ENCODE results near the gene TENT5C. TPM values are rescaled to one million over a fixed set of nuclear protein-coding genes. Genes with fewer than 3 reads are reported as not detected.

TENT5C gene
- total RNA-seq, 2 donors from 2014 or later, result 16.3 to 21.6 TPM

DNA sequence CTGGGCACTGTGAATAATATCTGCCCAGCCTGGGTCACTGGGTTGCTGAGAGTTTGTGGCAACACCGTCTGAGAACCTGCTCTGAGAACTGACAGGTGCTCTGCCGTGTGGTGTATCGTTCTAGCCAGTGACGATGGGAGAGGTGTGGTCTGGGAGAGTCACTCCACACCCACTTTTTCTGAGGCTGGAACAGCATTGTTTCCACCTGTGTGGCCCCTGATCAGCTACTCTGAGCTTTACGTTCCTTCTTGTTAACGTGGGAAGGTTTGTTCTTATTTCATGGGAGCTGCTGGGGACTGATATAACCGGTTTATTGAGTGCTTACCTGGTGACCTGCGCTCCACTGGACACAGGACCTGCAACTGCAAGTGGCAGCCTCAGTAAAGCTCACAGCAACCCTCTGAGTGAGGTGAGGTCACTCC, 34.8 kb upstream of the TENT5C start:
- intact Hi-C loops (cut with DNase I), result no loop called here
- no peak for DNase-seq
- ATAC-seq, result no peak

DNA sequence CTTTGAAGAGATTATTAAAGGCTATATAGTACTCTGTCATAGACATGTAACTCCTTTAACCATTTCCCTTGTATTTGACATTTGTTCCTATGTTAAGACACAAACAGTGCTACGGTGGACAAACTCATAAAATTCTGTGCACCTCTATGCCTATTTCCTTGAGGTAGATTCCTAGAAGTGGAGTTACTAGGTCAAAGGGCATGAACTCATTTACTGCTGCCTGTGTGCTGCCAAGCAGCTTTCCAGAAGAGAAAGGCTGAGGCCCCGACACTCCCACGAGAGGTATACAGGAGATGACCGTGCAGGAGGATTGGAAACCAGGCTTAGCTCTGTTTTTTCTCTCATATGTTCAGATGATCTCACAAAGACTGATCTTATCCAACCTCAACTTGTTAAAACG, 34.4 kb upstream of the TENT5C start:
- intact Hi-C loops (cut with DNase I), result no loop called here
- ATAC-seq (no peak), DNase-seq (no peak)

DNA sequence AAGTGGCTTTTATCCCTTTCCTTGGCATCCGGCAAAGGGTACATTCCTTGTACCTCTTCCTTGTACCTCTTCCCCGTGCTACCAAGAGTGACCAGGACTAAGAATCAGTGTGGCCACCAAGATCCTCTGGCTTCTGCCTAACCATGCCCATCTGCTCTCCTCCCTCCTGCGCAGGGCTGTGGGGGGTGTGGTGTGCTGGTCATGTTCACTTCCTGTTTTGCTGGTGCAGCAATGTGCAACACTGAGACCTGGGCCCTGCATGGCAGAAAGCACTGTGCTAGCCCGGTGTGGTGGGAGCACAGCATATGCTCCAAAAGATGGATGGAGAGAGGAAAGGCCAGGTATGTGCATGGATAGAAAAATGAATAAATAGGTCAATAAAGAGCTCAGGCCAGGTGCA, 33.3 kb upstream of the TENT5C start:
- ATAC-seq, result no peak
- intact Hi-C loops (cut with DNase I), result no loop called here
- no peak for DNase-seq

DNA sequence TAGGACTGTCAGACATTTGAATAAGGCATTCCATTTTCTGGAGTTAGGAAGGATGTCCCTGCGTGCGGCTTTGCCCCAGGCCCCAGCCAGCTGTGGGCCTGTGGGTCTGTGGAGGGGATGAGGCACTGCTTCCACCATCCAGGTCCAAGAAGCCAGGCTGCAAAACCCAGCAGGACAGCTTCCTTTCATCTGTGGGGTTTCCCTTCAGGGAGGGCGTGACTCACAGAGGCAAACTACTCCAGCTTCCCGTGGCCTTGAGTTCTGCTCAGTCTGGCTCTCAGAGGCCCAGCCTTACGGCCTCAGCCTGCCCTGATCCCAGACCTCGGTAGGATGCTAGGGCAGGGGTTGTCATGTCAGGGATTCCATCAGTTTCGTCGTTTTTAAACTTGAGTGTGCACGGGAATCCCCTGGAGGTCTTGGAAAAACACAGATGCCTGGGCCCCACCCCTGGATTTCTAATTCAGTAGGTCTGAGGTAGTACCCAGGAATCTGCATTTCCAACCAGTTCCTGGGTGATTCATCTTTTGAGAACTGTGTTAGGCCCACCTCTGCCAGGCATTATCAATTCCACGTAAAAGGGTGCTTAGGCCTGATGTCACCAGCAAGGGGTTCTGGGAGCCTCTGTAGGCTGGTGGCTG, 32.3 kb upstream of the TENT5C start:
- DNase-seq (no peak), ATAC-seq (no peak)
- intact Hi-C loops (cut with DNase I), result no loop called here

DNA sequence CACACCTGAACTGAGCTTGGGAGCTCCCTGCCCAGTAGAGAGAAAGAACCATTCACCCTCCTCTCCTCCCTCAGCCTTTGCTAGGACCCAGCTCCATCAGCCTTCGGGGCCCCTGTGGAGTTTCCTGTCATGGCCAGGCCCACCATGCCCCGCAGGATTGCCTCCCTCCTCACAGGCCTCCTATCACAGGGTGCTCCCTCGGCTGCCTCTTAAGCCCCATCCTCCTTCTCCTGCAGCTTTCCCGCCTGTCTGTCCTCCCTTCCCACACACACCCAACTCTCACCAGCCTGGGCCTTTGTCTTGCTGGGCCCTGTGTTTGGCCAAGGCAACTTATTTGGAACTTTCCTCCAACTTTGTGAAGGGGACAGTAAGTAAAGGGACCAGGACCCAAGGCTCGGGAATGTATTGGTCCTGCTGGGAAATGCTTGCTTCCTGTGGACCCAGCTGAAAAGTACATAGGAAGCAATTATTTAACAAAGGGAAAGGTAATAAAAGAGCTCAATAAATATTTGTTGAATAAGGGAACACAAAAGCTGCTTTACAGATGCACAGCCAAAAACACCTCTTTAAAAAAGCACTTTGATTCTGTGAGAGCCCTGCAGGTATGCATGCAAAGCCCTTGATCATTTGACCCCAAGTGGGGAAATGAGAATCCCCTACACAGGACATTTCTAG, 31.6 kb upstream of the TENT5C start:
- DNase-seq, result no peak
- intact Hi-C loops (cut with DNase I), result no loop called here
- ATAC-seq, result no peak

DNA sequence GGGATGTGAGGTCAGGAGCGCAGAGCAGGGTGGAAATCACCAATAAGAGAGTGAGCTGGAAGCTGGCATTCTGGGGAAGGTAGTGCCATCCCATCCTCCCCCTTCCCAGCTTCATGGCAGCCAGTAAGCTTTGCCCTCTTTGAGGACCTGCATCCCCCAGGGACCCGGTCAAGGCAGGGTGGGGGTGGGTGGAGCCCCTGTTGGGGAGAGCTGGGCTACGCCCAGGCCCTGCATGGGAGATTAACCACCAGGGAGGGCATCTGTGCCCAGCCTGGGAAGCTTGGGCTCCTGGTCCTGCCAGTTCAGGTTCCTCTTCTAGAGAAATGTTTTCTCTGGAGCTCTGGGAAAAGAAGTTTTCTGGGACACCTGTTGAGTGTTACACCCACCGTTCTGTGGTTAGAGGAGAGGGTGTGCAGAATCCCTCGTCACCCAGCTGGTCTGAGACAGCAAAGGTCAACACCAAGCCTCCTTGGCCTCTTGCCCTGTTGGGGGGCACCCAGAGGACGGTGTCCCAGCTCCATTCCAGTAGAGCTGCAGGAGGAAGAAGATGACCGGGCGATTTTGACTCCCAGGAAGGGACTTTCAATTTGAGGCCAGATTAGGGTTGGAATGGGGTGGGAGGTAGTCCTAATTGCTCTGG, 30.1 kb upstream of the TENT5C start:
- no peak for DNase-seq
- no peak for ATAC-seq
- intact Hi-C loops (cut with DNase I), result no loop called here

DNA sequence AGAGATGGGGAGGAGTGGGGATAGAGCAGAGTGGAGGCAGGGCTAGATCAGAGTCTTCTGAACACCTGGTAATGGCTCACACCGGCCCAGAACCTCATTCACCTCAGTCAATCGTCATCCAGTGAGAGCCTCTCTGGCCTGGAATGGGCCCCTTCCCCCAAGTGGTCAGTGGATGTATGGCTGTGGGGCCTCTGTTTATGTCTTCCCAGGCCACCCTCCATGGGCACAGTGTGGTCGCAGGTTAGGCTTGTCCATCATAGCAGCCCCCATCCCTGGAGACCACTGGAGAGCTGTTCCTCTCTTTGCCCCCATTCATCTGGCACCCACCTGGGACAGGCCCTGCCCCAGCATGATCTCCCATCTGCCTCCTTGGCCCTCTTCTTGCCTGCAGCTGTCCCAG, 29.6 kb upstream of the TENT5C start:
- no peak for DNase-seq
- ATAC-seq, result no peak
- intact Hi-C loops (cut with DNase I), result no loop called here

DNA sequence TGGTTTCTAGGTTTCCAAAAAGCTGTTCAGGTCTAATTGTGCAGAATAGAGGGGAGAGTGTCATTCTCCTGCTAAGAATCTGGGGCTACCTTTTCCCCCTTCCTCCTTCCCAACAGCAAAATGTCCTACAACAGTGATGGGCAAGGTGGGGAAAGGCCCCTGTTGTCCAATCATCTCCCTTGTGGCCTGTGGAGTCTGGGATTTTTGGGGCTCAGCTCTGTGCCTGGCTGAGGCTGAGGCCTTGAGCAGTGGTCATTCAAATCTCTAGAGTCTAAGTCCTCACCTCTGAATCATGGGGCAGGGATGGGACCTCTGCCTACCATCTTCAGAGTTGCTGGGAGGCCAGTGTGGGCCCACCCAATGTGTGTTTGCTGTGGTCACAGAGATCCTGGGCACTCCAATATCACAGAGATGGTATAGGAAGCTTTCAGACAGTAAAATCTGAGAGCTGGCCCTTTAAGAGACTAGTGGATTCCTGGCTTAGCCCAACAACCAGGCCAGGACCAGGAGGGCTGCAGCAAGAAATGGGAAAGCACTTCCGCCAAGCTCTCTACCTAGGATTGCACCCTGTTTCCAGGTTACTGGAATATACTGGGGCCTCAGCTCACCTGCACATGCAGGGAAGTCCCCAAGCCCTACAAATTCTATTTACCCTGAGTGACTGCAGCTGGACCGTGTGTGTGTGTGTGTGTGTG, 28.5 kb upstream of the TENT5C start:
- DNase-seq, result no peak
- no peak for ATAC-seq
- intact Hi-C loops (cut with DNase I), result no loop called here

DNA sequence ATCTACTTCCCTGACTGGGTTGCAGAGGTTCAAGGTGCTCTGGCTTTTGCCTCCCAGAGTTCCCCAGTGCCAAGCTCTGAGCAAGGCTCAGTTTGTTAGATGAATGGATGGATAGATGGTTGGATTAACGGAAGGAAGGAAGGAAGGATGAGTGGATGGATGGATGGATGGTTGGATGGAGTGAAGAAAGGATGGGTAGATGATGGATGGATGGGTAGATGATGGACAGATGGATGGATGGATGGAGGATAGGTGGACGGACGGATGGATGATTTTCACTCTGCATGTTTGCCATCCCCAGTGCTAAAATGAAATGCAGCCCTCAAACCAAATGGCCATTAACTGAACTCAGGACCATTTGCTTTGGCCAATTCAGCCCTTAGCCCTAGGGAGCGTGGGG, 27.4 kb upstream of the TENT5C start:
- DNase-seq (no peak), ATAC-seq (no peak)
- intact Hi-C loops (cut with DNase I), result no loop called here

DNA sequence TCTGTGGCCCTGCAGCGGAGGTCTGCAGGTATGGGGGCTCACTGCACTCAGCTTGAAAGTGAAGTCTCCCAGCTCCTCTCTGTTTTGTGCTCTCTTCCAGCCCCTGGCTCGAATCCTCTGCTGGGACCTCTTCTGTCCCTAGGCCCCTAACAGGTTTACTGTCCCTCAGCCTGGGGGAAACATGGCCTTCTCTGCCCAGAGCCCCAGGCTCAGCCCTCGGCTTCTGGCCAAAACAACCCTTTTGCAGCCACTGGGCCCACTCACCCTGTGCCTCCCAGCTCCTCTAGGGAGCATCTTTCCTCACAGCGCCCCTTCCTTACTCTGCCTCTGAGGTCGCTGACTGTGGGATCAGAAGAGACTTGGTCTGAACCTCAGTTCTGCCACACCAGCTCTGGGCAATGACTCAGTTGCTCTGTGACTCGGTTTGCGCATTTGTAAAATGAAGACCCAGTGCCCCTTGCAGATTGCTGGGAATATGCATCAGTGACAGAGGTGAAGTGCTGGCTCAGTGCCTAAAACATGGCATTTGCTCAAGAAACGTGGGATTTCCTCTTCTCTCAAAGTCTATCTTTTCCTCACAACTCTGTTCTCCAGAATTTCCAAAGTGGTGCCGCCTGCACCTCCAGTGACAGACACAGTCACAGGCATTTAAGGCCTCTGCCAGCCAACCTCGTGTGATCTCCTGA, 26.5 kb upstream of the TENT5C start:
- ATAC-seq (no peak), DNase-seq (no peak)
- intact Hi-C loops (cut with DNase I), result no loop called here

DNA sequence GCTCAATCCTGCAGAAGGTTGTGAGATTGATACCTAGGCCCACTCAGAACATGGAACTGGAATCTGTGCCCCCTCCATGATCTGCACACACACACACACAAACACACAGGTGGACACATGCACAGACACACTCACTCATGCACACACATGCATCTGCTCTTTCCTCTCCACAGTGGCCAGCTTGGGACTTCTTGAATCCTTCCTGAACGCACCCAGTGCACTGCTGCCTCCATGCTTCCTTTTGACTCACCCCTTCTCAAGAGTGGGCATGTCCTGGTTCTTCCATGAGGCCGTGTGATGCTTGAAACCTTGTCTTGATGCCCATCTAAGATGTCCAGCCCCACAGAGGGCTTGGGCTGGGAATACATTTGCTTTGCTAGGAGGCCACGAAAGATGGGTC, 25.4 kb upstream of the TENT5C start:
- intact Hi-C loops (cut with DNase I), result no loop called here
- no peak for DNase-seq
- no peak for ATAC-seq

DNA sequence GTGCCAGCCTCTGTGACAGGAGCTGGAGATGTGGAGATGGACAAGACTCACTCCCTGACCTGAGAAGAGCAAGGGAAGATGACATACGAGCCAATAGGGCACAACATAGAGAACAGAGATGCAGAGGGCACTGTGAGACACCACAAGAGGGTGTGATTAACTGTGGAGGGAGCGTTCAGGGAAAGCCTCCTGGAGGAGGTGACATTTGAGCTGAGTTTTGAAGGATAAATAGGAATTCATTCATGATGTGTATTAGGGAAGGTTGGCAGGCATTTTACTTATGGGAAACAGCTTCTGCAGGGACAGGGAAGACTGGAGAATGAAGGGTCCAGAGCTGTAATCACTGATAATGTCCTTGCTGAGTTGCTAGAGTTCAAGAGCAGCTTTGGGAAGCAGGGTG, 25.0 kb upstream of the TENT5C start:
- intact Hi-C loops (cut with DNase I), result no loop called here
- DNase-seq (no peak), ATAC-seq (no peak)

DNA sequence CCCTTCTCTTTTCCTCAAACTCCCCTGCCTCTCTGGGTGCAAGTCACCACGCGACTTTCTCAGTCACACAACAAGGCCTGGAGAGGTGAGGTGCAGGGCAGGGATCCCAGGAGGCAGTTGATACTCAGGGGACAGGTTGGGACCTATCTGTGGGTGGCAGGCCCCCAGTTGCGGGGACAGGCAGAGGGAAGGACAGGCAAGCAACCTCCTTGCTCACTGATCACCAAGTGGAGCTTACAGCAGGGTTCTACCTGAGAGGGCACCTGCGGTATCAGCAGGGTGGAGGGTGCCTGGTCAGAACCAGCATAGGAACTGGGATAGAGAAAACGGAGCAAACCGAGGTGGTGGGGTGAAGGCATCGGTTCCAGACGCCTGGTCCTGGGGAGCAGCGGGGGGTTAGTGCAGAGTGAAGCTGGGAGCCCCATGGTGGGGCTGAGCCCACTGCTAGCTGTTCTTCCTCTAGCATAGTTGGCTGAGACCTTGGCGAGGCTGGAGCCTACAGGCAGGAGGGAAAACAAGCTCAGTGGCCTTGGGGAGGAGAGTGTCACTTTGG, 24.4 kb upstream of the TENT5C start:
- intact Hi-C loops (cut with DNase I), result no loop called here
- DNase-seq (no peak), ATAC-seq (no peak)

DNA sequence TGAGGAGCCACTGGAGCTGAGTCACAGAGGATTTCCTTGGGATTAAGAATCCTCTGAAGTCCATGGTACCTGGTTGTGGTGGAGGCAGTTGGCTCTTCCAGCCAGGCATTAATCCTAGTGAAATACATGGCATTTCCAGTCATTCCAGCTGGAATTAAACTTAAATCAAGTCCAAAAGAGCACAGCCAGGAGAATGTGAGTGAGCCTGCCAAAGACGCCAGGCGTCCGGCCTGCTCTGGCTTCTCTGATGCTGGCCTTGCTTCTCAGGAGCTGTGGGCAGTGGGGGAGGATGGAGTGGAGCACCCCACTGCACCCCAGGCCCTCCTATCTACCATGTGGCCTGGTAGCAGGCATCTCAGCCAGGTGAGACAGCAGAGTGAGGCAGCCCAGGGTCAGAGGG, 23.4 kb upstream of the TENT5C start:
- DNase-seq (no peak), ATAC-seq (no peak)
- intact Hi-C loops (cut with DNase I), result no loop called here

DNA sequence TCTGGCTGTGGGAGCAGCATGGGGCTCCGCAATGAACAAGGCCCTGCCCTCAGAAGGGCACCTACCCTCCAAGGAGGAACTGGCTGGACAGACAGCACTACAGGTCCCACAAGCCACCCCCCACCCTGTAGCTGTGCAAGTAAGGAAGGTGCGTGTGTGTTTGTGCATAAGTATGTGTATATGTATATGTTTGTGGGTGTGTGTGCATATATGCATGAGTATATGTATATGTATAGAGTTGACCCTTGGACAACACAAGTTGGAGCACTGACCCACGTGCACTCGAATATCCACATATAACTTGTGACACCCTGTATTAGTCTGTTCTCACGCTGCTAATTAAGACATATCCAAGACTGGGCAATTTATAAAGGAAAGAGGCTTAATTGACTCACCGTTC, 22.6 kb upstream of the TENT5C start:
- intact Hi-C loops (cut with DNase I), result no loop called here
- no peak for DNase-seq
- ATAC-seq, result no peak

DNA sequence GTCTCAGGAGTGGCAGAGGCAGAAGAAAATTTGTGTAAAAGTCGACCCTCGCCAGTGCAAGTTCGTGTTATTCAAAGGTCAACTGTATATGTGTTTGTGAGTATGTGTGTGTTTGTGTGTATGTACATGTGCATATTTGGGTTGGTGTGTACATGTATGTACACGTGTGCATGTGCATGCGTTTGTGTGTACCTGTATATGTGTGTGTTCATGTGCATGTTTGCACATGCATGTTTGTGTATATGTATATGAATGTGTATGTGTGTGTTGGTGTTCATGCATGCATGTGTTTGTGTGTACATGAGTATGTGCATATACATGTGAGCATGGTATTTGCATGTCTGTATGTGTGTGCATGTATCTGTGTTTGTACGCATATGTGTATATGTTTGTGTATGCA, 21.7 kb upstream of the TENT5C start:
- intact Hi-C loops (cut with DNase I), result no loop called here
- DNase-seq (no peak), ATAC-seq (no peak)

DNA sequence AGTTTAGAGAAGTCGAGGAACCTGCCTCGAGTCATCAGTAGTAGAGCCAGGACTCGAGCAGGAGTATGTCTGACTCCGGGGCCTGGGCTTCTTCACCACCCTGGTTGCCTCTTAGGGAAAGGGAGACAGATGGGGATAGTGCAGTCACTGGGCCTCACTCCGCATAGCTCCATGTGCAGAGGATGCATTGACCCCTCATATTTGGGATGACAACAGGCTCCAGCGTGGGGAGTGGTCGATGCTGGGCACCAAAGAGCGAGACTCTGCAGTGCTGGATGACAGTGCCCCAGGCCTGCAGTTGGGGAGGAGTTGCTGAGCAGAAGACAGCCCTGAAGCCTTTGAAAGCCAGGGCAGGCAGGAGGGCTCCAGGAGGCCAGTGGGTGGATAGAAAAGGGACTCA, 20.8 kb upstream of the TENT5C start:
- no peak for DNase-seq
- ATAC-seq, result no peak
- intact Hi-C loops (cut with DNase I), result no loop called here

DNA sequence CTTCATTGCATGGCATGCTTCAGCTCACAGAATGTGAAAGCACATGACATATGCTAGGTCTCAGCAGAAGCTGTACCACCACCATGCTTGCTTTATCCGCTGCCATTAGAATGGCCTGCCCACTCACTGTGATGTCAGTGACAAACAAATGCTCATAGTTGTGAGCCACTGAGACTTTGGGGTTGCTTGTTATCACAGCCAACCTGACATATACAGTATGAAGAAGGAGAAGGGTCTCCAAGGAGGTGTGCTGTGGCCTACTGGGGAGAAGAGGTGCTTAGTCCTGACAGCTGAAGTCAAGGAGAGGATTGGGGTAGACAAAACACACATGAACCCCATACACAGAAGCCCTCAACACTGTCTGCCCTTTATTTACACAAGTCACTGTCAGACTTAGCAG, 19.5 kb upstream of the TENT5C start:
- intact Hi-C loops (cut with DNase I), result no loop called here
- DNase-seq, result no peak
- ATAC-seq, result no peak

DNA sequence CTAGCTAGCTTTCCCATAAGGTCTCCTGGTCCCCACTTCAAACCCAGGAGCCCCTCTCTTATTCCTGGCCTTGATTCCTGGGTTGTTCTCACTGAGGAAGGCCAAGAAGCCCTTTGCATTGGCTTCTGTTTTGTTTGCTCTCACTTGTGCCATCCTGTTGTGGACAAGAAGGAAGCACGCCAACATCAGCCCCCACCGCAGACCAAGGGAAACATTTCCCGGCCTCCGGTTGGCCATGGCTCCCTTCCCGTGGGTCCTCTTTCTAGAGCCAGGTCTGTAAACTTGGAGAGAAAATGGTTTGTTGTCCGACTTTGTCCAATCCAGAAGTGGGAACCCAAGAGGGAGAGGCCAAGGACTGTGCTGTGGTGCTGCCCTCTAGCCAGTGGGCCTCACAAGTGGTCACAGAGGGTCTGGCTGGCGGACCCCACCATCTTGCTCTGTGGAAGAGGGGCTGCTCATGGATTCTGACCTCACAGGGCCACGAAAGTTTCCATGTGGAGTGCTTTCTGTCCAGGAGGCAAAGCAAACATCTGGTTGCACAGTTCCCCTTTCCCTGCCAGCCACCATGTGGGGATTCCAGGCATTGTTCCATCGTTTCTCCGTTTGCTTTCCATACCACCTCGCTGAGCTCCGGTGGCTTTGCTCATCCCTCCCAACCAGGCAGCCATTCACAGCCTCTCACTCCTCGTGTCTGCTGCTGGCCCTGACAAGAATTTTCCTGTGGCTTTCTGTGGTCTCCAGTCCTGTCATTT, 18.9 kb upstream of the TENT5C start:
- ATAC-seq, result no peak
- DNase-seq, result no peak
- intact Hi-C loops (cut with DNase I), result no loop called here

All from left cardiac atrium (tissue), 4 donors.